ENCODE results near the gene OR10AD1. TPM values are rescaled to one million over a fixed set of nuclear protein-coding genes. Genes with fewer than 3 reads are reported as not detected.

OR10AD1 gene
- total and polyA plus RNA-seq, 9 of the 15 experiments (the other 6 are each of a cell fraction or from before 2014, with no cell fraction given): not detected

- TF ChIP-seq RBM14 (IDR thresholded peaks at IDR 0.05; ENCODE audit: borderline replicate concordance, insufficient read depth, low read depth, low read length) (0 out of 2 replicates have a peak, but pooled peaks have one; percentile 68), CC2D1A (IDR thresholded peaks at IDR 0.05) (no peak), POLR2B (IDR thresholded peaks at IDR 0.05; ENCODE audit: low read depth, partially characterized antibody) (no peak), FOS (IDR thresholded peaks at IDR 0.05; ENCODE audit: extremely low read depth, insufficient read length) (no peak), MEF2D (tag; conservative IDR thresholded peaks at IDR 0.05; ENCODE audit: low read depth) (no peak), ZFP30 (CRISPR knock-in tag; IDR thresholded peaks at IDR 0.05; ENCODE audit: borderline replicate concordance) (no peak), ZFPM2 (CRISPR knock-in tag; IDR thresholded peaks at IDR 0.05) (no peak), SMARCA4 (IDR thresholded peaks at IDR 0.05) (no peak), ZNF79 (CRISPR knock-in tag; IDR thresholded peaks at IDR 0.05; ENCODE audit: low read depth) (no peak), HLTF (IDR thresholded peaks at IDR 0.05) (no peak), ERF (CRISPR knock-in tag; IDR thresholded peaks at IDR 0.05) (no peak), ZNF764 (CRISPR knock-in tag; IDR thresholded peaks at IDR 0.05; ENCODE audit: low read depth) (no peak), CTCFL (IDR thresholded peaks at IDR 0.05; ENCODE audit: borderline replicate concordance, insufficient read depth, low read depth, low read length, poor library complexity, severe bottlenecking) (peak; percentile 73), NR3C1 (CRISPR knock-in tag; IDR thresholded peaks at IDR 0.05) (no peak), SMAD2 (IDR thresholded peaks at IDR 0.05; ENCODE audit: low read depth, low read length) (no peak), ZC3H4 (CRISPR knock-in tag; IDR thresholded peaks at IDR 0.05; ENCODE audit: borderline replicate concordance) (no peak), ARHGAP35 (IDR thresholded peaks at IDR 0.05; ENCODE audit: partially characterized antibody) (no peak), ZNF24 (IDR thresholded peaks at IDR 0.05) (no peak), POLR2G (IDR thresholded peaks at IDR 0.05; ENCODE audit: low read depth, low read length) (0 out of 2 replicates have a peak, but pooled peaks have one; percentile 19), TCF7 (IDR thresholded peaks at IDR 0.05; ENCODE audit: borderline replicate concordance) (no peak), FOXP1 (CRISPR knock-in tag; IDR thresholded peaks at IDR 0.05) (no peak)
- TF ChIP-seq, protein P1, sequence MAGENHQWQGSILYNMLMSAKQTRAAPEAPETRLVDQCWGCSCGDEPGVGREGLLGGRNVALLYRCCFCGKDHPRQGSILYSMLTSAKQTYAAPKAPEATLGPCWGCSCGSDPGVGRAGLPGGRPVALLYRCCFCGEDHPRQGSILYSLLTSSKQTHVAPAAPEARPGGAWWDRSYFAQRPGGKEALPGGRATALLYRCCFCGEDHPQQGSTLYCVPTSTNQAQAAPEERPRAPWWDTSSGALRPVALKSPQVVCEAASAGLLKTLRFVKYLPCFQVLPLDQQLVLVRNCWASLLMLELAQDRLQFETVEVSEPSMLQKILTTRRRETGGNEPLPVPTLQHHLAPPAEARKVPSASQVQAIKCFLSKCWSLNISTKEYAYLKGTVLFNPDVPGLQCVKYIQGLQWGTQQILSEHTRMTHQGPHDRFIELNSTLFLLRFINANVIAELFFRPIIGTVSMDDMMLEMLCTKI (IDR thresholded peaks at IDR 0.05; ENCODE audit: partially characterized antibody): no peak
- TF ChIP-seq, protein P2, sequence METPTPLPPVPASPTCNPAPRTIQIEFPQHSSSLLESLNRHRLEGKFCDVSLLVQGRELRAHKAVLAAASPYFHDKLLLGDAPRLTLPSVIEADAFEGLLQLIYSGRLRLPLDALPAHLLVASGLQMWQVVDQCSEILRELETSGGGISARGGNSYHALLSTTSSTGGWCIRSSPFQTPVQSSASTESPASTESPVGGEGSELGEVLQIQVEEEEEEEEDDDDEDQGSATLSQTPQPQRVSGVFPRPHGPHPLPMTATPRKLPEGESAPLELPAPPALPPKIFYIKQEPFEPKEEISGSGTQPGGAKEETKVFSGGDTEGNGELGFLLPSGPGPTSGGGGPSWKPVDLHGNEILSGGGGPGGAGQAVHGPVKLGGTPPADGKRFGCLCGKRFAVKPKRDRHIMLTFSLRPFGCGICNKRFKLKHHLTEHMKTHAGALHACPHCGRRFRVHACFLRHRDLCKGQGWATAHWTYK (CRISPR knock-in tag; IDR thresholded peaks at IDR 0.05): no peak
- TF ChIP-seq, protein P3, sequence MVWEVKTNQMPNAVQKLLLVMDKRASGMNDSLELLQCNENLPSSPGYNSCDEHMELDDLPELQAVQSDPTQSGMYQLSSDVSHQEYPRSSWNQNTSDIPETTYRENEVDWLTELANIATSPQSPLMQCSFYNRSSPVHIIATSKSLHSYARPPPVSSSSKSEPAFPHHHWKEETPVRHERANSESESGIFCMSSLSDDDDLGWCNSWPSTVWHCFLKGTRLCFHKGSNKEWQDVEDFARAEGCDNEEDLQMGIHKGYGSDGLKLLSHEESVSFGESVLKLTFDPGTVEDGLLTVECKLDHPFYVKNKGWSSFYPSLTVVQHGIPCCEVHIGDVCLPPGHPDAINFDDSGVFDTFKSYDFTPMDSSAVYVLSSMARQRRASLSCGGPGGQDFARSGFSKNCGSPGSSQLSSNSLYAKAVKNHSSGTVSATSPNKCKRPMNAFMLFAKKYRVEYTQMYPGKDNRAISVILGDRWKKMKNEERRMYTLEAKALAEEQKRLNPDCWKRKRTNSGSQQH (CRISPR knock-in tag; IDR thresholded peaks at IDR 0.05): no peak
These were observed 19.8 kb downstream of the OR10AD1 start, which contains the start of gene CCDC184 (continued) for GRCh38 chr12:48183091-48183875.

All from K562 (cell line).